Osteocyte (in vitro differentiated cells): ENCODE results near the gene NDUFS3. TPM values are rescaled to one million over a fixed set of nuclear protein-coding genes. Genes with fewer than 3 reads are reported as not detected.
"Not testable (repeated sequence)": the region's sequence is repeated elsewhere in the genome, so short reads cannot be mapped to it uniquely, and the experiment has no call there.

ENCODE experiments used
- DNase-seq: peaks from one replicate; pipeline ENCODE4 v3.0.0; 2021; ENCODE audit warnings: mixed read lengths; ENCODE audit not compliant: unreplicated experiment; ENCODE audit errors: extremely low spot score
- H3K27ac Mint-ChIP-seq: one replicate; pipeline ENCODE4 v1.8.0; 2021; ENCODE audit warnings: mild to moderate bottlenecking, mixed read lengths; ENCODE audit not compliant: unreplicated experiment
- H3K27me3 Mint-ChIP-seq: one replicate; pipeline ENCODE4 v1.8.0; 2021; ENCODE audit warnings: mixed read lengths; ENCODE audit not compliant: unreplicated experiment
- H3K36me3 Mint-ChIP-seq: one replicate; pipeline ENCODE4 v1.8.0; 2021; ENCODE audit warnings: mixed read lengths; ENCODE audit not compliant: unreplicated experiment
- H3K4me1 Mint-ChIP-seq: one replicate; pipeline ENCODE4 v1.8.0; 2021; ENCODE audit warnings: mixed read lengths; ENCODE audit not compliant: unreplicated experiment
- H3K4me3 Mint-ChIP-seq: one replicate; pipeline ENCODE4 v1.8.0; 2021; ENCODE audit warnings: mild to moderate bottlenecking, moderate library complexity, mixed read lengths; ENCODE audit not compliant: unreplicated experiment
- H3K9me3 Mint-ChIP-seq: one replicate; pipeline ENCODE4 v1.8.0; 2021; ENCODE audit warnings: mixed read lengths; ENCODE audit not compliant: unreplicated experiment
- total RNA-seq: library from RNA; stranded (reverse); gene quantifications from 2 replicates; pipeline ENCODE4 v1.2.1, GENCODE V29; 2021
- TF ChIP-seq, protein P1 (sequence below): fragments of 200-600 bp; sonication (generic); IDR thresholded peaks from 2 replicates; pipeline ENCODE4 v1.5.0; 2021; ENCODE audit warnings: antibody characterized with exemption, mild to moderate bottlenecking, moderate library complexity

The NDUFS3 gene
- total RNA-seq, 1 donor from 2014 or later: 105 TPM

- Mint-ChIP-seq H3K36me3 (no peaks in the 10 kb centered on the region), H3K27me3 (no peaks in the 10 kb centered on the region), H3K4me3 (no peak overlapping the region)
Measured at GRCh38 chr11:47541070-47541469, 37.8 kb upstream of the NDUFS3 start.

DNA sequence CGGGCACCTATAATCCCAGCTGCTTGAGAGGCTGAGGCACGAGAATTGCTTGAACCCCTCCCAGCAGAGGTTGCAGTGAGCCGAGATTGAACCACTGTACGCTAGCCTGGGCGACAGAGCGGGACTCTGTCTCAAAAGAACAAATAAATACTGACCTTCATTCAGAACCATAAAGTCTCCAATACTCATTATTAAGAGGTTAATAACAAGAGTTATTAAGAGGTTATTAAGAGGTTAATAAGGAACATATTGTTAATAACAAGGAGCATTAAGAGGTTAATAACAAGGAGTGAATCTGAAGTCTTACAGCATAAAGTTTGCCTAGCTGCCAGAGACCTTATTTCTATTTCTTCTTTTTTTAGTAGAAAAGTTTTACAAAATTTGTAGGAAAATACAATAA is 33.6 kb upstream of the NDUFS3 start:
- Mint-ChIP-seq H3K27ac (no peak overlapping the region), H3K4me1 (peaks cover 17% of the 10 kb centered on the region), H3K27me3 (no peaks in the 10 kb centered on the region), H3K36me3 (peaks cover 2% of the 10 kb centered on the region), H3K4me3 (no peak overlapping the region), H3K9me3 (no peaks in the 10 kb centered on the region)
- TF ChIP-seq, protein P1, sequence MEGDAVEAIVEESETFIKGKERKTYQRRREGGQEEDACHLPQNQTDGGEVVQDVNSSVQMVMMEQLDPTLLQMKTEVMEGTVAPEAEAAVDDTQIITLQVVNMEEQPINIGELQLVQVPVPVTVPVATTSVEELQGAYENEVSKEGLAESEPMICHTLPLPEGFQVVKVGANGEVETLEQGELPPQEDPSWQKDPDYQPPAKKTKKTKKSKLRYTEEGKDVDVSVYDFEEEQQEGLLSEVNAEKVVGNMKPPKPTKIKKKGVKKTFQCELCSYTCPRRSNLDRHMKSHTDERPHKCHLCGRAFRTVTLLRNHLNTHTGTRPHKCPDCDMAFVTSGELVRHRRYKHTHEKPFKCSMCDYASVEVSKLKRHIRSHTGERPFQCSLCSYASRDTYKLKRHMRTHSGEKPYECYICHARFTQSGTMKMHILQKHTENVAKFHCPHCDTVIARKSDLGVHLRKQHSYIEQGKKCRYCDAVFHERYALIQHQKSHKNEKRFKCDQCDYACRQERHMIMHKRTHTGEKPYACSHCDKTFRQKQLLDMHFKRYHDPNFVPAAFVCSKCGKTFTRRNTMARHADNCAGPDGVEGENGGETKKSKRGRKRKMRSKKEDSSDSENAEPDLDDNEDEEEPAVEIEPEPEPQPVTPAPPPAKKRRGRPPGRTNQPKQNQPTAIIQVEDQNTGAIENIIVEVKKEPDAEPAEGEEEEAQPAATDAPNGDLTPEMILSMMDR: no peak
- no peak for DNase-seq

More at GRCh38 chr11:47541070-47541469, 37.8 kb upstream of the NDUFS3 start:
- TF ChIP-seq, protein P1: no peak
- no peaks in the 10 kb centered on the region for H3K9me3 Mint-ChIP-seq
- peak overlapping the region; percentile 79 for H3K27ac Mint-ChIP-seq
- H3K4me1 Mint-ChIP-seq: peaks cover 33% of the 10 kb centered on the region
- DNase-seq: no peak

DNA sequence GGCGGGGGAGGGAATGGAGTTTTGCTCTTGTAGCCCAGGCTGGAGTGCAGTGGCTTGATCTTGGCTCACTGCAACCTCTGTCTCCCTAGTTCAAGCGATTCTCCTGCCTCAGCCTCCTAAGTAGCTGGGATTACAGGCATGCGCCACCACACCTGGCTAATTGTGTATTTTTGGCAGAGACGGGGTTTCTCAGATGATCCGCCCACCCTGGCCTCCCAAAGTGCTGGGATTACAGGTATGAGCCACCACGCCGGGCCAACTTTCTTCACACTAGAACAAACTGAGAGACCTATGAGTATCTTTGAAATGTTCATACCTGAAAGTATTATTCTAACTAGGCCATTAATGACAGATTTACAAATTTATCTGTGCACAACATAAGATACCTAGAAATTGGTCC is 32.6 kb upstream of the NDUFS3 start:
- not testable (repeated sequence) for H3K36me3 Mint-ChIP-seq, H3K27me3 Mint-ChIP-seq

DNA sequence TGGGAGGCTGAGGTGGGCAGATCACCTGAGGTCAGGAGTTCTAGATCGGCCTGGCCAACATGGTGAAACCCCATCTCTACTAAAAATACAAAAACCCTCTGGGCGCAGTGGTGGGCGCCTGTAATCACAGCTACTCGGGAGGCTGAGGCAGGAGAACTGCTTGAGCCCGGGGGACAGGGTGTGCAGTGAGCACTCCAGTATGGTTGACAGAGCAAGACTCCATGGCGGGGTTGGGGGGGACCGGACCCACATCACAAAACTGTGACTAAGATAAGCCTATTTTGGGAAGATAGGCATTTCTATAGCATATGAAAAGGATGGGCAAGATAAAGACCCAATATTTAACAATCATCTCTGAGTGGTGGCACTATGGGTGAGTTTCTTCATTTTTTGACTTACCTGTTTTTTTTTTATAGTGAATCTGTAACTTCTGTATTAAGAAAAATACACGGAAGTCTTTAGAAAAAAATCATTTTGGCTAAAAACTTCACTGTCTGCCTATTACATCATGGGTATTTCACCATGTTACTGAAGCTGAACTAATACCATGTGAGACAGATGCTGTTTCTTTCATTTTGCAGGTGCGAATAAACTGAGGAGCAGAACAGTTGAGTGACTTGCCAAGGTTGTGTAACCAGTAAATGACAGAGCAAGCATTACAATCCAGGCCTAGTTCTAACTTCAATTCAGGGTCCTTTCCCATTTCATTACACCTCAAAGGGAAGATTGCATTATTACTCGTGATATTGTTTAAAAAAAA is 28.4 kb upstream of the NDUFS3 start:
- Mint-ChIP-seq H3K36me3 (peaks cover 5% of the 10 kb centered on the region), H3K9me3 (no peaks in the 10 kb centered on the region), H3K4me1 (peaks cover 24% of the 10 kb centered on the region), H3K4me3 (peak overlapping the region; percentile 22), H3K27ac (peak overlapping the region; percentile 95), H3K27me3 (no peaks in the 10 kb centered on the region)
- no peak for DNase-seq
- TF ChIP-seq, protein P1: no peak

More for the DNA sequence above, 32.6 kb upstream of the NDUFS3 start:
- not testable (repeated sequence) for H3K9me3 Mint-ChIP-seq, H3K27ac Mint-ChIP-seq, DNase-seq, H3K4me3 Mint-ChIP-seq
- peaks cover 17% of the 10 kb centered on the region for H3K4me1 Mint-ChIP-seq

- TF ChIP-seq, protein P1: peak; percentile 44
- no peak for DNase-seq
- Mint-ChIP-seq H3K36me3 (peaks cover 5% of the 10 kb centered on the region), H3K4me1 (peaks cover 24% of the 10 kb centered on the region), H3K27ac (peak overlapping the region; percentile 95), H3K4me3 (peak overlapping the region; percentile 98), H3K9me3 (no peaks in the 10 kb centered on the region), H3K27me3 (no peaks in the 10 kb centered on the region)
Measured at GRCh38 chr11:47551086-47551485, 27.8 kb upstream of the NDUFS3 start.
